Astrocyte of the hippocampus (primary cell): ENCODE results near the gene ERN1.

ENCODE experiments used
- DNase-seq: peaks from one replicate; pipeline ENCODE4 v3.0.0; 2011; ENCODE audit warnings: low read depth, low spot score

ERN1 gene

GRCh38 chr17:64084940-64085649, 44.8 kb downstream of the ERN1 start:
- DNase-seq: no peak

- peak; percentile 74 for DNase-seq
Observed at GRCh38 chr17:64084086-64084939, 45.6 kb downstream of the ERN1 start.

GRCh38 chr17:64083563-64084085, 46.3 kb downstream of the ERN1 start:
- DNase-seq: no peak

- no peak for DNase-seq
Observed at GRCh38 chr17:64083093-64083492, 46.9 kb downstream of the ERN1 start.

- DNase-seq: peak; percentile 40
Observed at GRCh38 chr17:64081802-64082799, 47.8 kb downstream of the ERN1 start.

DNA sequence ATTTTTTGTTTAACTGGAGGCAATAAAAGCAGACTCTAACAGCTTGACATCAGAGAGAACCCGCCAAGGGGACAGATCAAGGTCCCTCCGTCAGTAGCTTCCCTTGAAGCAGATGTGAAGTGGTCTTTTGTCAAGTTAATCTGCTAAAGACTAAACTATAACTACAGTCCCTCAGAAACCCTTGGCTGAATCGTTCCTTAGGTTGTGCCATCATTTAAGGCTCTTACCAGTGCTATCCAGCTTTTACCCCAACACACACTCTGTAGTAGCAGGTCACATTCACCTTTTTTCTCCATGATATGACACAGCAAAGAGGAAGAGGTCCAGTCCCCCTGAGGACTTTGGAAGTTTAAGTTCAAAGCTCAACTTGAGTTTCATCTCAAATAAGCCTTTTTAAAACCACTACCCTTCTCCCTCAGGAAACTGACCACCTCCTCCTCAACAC, 49.7 kb downstream of the ERN1 start:
- DNase-seq: no peak

- DNase-seq: no peak
Observed at GRCh38 chr17:64077379-64077778, 52.6 kb downstream of the ERN1 start.

DNA sequence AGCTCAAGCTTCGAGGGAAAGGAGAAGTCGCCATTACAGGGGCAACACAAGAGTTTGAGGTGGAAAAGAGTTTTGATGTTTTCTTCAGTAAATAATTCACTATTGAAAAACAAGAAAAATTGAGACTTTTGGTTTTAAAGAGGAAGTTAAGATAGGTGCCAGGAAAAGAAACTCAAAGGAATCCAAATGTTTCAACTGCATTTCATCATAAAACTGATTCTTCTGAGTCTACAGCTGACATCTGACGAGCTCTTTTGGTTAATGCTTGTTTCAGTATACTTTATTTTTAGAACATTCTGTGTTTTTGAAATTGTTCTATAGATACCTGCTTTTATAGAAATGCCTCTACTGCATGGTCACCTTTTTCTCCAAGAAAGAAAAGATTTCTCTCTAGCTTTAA, 54.0 kb downstream of the ERN1 start:
- DNase-seq: no peak

- DNase-seq: peak; percentile 36
Observed at GRCh38 chr17:64074704-64075426, 55.1 kb downstream of the ERN1 start.

DNA sequence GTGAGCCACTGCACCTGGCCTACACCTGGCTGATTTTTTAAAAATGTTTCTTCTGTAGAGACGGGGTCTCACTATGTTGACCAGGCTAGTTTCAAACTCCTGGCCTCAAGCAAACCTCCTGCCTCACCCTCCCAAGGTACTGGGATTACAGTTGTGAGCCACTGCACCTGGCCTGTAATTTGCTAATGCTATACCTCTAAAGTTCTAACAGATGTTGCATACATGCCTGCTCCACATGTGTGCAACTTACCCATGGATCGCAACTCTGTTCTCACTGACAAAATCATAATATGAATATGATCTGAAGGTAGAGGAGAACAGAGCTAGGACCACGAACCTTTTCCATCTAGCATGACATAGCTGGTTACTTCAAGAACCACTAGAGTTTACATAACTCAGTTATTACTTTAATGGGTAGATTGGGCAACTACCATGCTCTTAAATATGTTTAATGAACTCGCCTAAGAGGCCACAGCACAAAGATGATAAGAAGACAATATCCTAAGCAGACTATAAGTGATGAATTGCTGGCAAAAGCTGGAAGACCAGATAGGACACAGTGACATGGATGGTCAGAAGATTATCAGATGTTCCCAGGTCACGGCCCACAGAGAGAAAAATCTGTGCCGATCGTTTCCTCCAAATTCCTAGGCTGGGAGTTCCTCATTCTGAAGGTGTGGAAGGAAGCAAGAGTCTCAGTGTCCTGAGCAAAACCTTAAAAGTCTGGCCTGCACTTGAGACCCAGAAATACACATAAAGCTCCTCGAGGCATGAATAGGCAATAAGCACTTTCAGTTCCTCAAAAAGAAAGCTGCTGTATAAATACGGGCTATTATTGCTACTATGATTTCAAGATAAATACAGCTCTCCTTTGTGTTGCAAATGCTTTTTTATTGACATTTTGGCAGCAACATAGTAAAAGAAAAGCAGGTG, 55.9 kb downstream of the ERN1 start:
- DNase-seq: no peak

DNA sequence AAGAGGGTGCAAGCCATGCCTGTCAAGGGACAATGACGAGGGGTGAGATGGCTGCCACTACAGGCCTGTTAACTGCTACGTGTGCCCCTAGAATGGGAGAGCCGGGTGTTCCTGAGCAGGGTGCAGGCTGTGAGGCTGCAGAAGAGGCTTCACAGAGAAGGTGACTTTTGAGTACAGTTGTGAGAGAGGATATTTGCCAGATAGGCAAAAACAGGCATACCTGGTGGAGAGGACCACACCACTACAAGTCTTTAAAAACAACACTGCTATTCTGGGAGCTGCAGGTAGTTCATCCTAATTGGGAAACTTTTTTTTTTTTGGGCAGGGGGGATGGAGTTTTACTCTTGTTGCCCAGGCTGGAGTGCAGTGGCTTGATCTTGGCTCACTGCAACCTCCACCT, 58.8 kb downstream of the ERN1 start:
- no peak for DNase-seq

DNA sequence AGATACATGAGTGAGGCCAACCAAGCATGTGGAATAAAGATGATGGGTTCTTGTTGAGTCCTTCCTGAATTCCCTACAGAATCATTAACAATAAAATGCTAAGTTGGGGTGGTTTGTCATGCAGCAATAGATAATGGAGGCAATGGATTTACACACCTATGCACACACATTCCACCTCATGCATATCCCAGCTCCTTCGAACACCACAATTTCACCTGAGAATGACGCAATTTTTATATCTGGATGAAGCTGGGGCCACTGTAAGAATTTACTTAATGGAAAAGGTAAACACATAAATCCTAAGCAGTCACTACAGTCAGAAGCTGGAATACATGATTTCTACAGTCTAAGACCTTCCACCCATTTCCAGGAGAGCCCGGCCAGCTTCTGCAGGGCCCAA, 59.7 kb downstream of the ERN1 start:
- DNase-seq: no peak

GRCh38 chr17:64069143-64069542, 60.8 kb downstream of the ERN1 start:
- DNase-seq: no peak

DNA sequence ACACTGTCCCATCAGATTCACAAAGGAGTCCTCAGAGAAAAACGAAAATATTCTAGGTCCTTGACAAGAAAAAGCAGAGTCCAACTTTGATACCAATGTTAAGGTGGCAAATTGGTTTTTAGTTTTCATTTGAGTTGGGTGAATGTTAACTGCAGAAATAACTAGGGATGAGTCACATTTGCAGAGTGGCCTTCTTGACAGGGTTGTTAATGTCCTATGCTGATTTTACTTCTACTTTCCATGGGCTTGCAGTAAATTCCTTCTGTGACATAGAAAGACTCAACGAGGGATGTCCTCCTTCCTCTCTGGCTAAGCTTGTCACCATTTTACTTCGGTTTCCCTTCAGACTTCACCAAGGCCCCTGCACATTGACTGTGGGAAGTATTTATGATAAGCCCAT, 62.3 kb downstream of the ERN1 start:
- peak; percentile 8 for DNase-seq

GRCh38 chr17:64066716-64067115, 63.2 kb downstream of the ERN1 start:
- no peak for DNase-seq

DNA sequence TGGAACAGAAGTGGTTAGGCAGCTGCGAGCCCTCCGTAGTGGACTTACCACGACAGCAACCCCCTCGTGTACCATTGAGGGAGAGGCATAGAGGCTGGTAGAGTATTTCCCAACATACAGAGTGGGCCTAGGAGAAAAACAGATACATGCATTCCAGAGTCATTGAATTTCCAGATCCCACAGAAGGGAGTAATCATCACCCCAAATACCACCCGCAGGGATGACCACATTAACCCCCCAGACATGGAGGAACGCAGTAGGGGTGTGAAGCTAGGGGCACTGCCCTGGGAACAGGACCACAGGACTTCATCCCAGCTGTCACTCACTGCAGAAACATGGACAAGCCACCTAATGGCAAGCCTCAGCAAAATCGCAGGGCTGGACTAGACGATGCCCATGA, 64.8 kb downstream of the ERN1 start:
- no peak for DNase-seq

DNA sequence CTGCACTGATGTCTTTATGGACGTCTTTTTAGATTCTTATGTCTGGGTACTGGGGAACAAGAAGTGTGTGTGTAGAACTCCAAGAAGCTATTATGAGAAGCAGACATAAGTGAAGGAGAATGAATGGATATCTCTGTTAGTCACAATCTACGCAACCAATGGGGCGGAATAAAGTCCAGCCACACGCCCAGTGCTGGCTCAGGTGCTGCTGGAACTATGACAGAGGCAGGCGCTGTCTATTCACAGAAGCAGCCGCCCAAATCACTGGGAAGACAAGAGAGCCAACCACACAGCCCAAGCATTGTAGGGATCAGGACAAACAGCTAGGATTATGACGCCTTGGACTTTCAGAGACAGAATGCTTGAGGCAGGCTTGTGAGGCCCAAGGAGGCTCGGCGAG, 65.6 kb downstream of the ERN1 start:
- peak; percentile 57 for DNase-seq

GRCh38 chr17:64063766-64064224, 66.1 kb downstream of the ERN1 start:
- peak; percentile 48 for DNase-seq

- DNase-seq: no peak
Observed at GRCh38 chr17:64063088-64063487, 66.9 kb downstream of the ERN1 start.
